HG02610 (cell line): ENCODE data around the gene FANCB.

Experiments used
- ATAC-seq: cut with Tn5 transposase; IDR thresholded peaks from one replicate; pipeline ENCODE4 v1.9.1; 2021; ENCODE audit warnings: mild to moderate bottlenecking, moderate library complexity; ENCODE audit not compliant: unreplicated experiment

The FANCB gene

DNA sequence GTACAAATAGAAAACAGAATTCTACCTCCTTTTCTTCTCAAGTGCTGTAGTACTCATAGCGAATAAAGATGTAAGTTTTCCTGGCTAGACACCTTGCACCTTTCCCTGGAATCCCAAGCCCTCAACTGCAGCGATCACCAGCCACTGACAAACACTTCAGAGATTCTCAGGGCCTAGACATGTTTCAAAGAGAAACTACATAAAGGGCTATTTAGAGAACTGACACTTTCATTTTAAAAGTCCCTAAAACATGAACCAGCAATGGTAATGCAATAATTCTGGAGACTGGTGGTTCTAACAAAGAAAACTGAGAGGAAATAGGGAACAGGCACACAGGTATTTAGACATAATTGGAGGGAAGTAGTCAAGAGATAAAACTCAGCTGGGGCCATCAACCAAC lies 35.7 kb downstream of the FANCB start:
- ATAC-seq, result no peak

DNA sequence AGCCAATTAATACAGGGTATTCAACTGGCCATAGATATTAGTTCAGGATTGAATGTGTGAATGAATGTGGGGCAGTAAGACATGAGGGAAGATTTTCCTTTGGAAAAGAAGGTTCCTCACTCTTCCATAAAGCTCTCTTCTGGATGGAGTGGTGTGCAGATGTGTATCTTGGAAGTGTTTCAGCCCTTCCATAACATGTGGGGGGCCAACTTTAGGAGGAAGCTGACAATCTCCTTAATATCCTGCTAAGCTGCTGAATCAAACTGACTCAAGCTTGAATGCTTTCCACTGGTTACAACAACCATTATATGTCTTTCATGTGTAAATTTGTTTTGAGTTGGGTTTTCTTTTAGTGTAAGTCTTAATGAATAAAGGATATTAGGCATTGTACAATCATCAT lies 40.3 kb downstream of the FANCB start:
- no peak for ATAC-seq

DNA sequence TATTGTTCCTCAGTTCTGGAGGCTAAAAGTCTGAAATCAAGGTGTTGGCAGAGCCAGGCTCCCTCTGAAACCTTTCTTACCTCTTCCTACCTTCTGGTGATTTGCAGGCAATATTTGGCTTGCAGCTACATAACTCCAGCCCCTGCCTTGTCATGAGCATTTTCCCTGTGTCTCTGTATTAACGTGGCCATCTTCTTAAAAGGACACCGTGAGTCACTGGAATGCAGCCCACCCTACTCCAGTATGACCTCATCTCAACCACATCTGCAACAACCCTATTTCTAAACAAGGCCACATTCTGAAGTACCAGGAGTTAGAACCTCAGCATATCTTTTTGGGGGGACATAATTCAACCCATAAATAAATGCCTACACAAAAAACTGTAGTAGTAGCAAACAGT lies 40.7 kb downstream of the FANCB start:
- no peak for ATAC-seq

DNA sequence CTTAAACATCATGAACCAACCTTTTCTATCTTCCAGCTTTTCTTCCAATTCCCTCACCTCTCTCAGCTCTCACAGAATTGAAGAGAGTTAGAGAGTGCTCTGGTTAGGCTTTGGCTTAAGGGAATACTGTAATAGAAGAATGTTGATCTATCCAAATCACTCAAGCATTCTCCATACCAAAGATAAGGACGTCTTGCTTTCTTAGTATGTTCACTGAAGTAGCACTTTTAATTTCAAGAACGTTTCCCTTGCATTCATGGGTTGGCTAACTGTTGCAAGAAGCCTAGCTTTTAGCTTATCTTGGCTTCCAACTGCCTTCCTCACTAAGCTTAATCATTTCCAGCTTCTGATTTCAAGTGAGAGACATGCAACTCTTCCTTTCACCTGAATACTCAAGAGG lies 43.2 kb downstream of the FANCB start:
- ATAC-seq, result no peak

DNA sequence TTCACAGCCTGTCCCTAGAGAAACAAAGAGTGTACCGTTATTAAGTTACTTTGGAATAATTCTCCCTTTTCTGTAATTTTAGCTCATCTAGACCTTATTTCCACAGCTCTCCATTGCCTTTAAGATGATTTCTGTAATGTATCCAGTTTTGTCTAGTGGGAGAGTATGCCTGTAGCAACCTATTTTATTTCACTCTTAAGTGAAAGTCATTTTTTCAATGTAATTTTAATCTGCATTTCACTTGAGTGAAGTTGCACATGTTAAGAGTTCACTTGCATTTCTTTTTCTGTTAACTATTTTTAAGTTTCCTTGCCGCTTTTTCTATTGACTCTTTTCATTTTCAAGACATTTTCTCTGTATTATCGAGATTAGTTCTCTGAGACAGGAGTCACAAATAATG lies 46.5 kb downstream of the FANCB start:
- ATAC-seq, result no peak

DNA sequence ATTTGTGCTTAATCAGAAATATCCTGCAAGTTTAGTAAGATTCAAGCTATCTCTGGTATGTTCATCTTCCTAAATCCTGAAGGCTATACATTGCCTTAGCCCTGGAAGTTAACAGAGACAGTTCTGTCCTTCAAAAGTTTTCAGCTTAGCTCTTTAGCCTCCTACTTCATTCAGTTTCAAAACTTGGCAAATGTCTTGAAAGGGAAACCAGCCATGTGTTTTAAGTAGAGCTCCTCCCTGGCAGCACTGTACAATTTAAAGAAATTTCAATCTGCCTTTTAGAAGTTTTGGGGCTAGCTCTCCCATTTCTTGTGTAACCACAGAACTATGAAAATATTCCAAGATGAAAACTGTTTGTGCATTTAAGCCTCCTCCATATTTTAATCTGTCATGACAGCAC lies 47.0 kb downstream of the FANCB start:
- ATAC-seq, result no peak

DNA sequence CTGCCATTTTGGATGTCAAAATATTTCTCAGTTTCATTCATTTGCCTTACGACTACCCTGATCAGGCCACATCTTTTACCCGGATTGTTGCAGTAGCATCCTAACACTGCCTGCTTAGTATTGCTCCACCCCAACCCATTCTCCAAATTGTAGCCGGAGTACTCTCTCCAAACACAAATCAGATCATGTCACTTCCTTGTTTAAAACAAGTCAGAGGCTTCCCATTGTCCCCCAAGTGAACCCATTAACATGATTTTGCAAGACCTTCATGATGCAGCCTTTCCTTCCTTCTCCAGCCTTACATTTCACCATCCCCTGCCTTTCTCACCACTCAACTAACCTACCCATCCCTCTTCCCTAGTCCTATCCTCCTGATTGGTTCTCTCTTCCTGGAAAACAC lies 53.1 kb downstream of the FANCB start:
- no peak for ATAC-seq

DNA sequence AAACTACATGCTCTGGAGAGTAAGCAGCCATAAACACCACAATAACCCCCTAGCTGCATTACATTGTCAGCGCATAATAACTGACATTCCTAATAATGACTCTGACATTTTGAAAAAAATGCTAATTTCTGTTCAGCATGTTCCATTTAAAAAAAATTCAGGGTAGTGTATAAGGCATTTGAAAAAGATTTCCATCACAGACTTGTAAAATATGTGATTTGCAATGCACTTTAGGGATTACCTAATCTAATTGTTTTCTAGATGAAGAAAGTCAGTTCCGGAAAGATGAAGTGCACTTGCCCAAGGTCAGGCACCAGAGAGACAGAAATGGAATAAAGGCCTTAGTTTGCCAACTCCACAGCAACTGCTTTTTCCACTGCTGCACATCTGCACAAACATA lies 55.3 kb downstream of the FANCB start:
- no peak for ATAC-seq

DNA sequence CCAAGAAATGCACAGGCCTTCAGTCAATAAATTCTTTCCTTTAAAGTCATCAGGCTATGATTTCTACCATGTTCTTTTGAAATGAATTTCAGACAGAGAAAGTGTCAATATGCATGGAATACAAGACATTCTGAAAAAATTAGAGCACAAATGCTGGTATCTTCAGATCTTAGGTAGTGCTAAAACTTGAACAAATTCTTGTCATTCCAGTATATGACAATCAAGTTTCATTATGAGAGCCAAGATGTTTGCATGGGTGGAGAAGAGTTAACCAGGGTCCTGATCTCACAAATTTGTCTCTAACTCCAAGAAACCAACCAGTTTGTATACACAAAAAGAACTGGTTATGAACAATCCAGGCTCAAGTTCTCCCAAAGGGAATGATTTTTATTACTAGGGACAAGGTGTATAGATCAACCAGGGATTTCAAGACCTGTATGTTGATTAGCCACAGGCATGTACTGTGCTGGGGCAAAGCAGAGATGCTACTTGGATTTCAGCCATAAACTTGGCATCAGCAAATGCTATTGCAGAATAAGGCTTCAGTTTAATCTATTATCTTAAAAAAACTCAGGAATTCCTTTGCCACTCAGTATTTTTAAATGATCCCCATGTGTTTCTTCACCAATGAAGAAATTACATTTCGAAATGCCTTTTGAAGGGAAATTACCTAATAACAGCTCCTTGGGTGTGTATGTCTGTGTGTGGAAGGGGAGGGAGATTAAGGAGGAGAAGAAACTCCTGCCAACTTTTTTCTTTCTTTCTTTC lies 69.7 kb downstream of the FANCB start:
- no peak for ATAC-seq

DNA sequence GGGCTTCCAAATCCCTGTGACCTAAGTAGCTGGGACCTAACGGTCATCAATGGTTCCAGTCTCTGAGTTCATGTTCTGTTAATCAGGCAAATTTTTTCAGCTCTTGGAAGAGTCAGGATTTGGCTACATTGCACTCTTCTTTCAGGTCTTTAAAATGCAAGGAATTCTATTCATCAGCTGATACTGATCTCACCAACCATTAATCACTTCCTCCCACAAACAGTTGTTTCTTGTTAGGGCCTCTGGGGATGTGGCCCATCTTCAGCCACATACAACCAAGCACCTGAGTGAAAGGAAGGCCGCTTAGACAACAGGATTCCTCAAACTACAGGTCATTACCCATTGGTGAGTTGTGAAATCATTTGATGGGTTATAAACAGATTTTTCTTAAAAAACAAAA lies 71.7 kb downstream of the FANCB start:
- no peak for ATAC-seq

DNA sequence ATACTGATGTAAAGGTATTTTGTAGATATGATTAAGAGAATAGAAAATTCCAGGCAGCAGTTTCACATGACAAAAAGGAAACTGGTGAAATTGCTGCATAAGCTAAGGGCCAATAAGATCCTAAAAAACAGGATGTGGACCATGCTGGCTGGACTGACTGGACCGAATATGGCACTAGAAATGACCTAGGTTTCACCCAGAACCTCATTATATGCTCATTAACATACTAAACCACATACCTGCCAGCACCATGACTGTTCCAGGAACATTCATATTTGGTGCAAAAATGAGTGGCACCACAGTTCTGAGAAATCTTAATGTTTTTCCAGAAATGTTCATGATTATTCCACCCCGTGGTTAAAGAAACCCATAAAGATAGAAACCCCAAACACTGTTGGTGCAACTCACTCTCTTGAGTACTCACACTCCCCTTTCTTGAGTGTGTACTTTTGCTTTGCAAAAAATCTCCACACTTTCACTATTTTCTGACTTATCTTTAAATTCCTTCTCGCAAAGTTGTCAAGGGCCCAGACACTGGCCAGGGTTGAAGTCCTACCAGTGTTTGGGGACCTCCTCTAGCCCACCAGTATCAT lies 74.0 kb downstream of the FANCB start:
- ATAC-seq, result no peak
